GM18951 (cell line): ENCODE results near the gene ANAPC2.

Experiments used
- POLR2A ChIP-seq: IDR thresholded peaks from 4 replicates; pipeline ENCODE4 v1.6.1; 2011; ENCODE audit warnings: mild to moderate bottlenecking; ENCODE audit not compliant: insufficient read length, insufficient read depth; ENCODE audit errors: extremely low read depth
- in situ Hi-C: fragments of 300-500 bp; cut with MboI; formaldehyde crosslinking; loops from one replicate; pipeline ENCODE4 v1.12.0; 2022; ENCODE audit warnings: low sequenced_read_pairs, mixed read lengths, inconsistent platforms; ENCODE audit not compliant: unreplicated experiment

Gene ANAPC2, protein sequence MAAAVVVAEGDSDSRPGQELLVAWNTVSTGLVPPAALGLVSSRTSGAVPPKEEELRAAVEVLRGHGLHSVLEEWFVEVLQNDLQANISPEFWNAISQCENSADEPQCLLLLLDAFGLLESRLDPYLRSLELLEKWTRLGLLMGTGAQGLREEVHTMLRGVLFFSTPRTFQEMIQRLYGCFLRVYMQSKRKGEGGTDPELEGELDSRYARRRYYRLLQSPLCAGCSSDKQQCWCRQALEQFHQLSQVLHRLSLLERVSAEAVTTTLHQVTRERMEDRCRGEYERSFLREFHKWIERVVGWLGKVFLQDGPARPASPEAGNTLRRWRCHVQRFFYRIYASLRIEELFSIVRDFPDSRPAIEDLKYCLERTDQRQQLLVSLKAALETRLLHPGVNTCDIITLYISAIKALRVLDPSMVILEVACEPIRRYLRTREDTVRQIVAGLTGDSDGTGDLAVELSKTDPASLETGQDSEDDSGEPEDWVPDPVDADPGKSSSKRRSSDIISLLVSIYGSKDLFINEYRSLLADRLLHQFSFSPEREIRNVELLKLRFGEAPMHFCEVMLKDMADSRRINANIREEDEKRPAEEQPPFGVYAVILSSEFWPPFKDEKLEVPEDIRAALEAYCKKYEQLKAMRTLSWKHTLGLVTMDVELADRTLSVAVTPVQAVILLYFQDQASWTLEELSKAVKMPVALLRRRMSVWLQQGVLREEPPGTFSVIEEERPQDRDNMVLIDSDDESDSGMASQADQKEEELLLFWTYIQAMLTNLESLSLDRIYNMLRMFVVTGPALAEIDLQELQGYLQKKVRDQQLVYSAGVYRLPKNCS

DNA sequence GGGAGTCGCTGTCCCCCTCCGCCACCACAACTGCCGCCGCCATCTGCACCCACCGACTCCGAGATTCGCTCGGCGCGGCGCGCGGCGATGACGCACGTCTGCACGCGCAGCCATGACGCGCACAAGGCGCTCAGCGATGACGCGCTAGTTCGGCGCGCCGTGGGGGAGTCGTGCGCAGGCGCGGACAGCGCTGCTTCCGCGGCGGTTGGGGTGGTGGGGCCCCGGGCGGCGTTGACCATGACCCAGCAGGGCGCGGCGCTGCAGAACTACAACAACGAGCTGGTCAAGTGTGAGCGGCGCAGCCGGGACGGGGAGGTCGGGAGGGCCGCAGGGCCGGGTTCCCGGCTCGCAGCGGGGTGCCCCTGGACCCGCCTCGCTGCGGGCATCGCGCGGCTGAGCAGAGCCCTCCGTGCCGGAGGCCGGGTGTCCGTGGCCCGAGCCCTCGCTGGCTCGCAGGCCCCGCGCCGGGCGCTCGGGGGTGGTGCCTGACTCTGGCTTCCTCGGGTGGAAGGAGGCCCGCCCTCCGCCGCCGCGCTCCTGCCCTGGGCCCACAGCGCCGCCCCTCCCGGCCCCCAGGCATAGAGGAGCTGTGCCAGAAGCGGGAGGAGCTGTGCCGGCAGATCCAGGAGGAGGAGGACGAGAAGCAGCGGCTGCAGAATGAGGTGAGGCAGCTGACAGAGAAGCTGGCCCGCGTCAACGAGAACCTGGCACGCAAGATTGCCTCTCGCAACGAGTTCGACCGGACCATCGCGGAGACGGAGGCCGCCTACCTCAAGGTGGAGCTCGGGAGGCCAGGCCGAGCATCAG is at the start of gene ANAPC2, which contains the start of gene SSNA1:
TSS of gene ANAPC2 (minus strand) at position 71 of the 807 bp plus-strand sequence. CDS start at position 43, 28 bp downstream.
TSS of gene SSNA1 (plus strand) at position 187 of the 807 bp plus-strand sequence. CDS start at position 238, 51 bp downstream.
- in situ Hi-C loops: no loop called here

DNA sequence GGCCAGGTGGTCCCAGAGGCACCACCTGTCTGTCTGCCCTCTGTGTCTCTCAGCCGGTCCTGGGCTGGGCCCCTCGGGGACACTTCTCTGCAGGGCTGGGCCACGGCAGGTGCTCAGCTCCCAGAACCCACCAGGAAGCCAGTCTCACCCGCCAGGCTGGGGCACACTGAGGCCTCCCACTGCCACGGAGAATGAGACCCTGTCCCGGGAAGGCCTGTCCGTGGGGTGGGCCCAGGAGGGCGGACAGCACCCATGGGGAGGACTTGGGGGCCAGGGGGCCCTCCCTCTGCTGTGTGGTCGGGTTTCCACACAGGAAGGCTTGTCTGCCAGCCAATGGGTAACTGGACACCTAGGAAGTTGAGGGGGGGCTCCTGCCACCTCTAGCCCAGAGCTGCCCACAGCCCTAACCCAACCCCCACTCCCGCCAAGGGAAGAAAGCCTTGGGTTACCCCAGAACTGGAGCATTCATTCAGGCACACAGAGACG is 48.6 kb upstream of the ANAPC2 start:
- TF ChIP-seq POLR2A: no peak
- in situ Hi-C loops: no loop called here

More for the DNA sequence above, at the start of gene ANAPC2, which contains the start of gene SSNA1:
- peak; percentile 96 for TF ChIP-seq POLR2A

DNA sequence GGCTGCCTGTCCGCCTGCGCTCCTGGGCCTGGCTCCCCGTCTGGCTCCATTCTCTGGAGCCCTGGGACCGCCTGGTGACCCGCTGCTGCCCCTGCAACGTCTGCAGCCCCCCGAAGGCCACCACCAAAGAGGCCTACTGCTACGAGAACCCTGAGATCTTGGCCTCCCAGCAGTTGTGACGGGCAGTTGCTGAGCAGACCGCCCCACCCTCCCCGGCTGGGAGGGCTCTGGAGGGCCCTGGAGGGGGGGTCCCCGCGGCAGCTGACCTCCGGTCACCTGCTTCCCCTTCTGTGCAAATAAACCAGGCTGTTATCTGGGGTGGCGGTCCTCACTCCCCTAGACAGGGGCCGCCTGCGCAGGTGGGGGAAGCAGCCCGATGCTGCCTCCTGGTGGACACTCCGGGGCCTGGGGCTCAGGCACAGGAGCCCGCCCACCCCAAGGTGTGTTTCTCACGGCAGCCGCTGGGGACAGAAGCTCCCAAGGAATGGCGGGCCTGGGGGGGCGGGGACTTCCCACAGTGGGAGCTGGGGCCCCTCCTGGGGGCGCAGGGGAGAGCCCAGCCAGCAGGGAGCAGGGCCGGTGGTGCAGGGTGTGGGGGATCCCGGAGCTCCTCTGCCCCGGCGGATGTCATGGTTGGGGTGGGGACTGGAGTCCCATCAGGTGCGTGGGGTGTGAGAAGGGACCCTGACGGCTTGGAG is 48.0 kb upstream of the ANAPC2 start:
- in situ Hi-C loops: no loop called here

DNA sequence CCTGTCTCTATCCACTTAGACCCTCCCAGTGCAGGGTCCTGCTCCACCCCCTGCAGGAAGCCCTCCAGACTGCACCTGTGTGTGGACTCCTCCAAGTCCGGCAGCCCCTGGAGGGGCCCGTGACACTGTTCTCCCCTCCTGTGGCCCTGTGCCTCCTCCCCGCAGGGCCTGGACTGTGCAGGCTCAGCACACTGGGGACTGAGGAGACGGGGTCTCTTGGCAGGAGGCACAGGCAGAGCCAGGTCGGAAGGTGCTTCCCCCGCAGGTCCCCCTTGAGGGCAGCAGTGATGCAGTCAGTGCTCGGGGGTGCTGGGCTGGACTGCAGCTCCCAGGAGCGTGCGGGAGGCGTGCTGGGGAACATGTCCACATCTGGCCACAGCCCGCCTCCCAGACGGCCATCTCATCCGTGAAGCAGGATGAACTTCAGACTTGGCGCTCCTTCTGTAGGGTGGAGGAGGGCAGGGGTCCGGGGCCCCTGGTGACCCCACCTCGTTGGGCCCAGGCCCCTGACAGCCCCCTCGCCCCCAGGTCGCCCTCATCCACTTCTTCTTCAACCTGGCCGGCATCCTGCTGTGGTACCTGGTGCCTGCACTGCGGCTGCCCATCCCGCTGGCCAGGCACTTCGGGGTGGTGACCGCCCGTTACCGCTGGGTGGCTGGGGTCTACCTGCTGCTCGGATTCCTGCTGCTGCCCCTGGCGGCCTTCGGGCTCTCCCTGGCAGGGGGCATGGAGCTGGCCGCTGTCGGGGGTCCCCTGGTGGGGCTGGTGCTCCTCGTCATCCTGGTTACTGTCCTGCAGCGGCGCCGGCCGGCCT is 47.3 kb upstream of the ANAPC2 start:
- no peak for TF ChIP-seq POLR2A
- in situ Hi-C loops: no loop called here

More for the DNA sequence above, 48.0 kb upstream of the ANAPC2 start:
- no peak for TF ChIP-seq POLR2A

DNA sequence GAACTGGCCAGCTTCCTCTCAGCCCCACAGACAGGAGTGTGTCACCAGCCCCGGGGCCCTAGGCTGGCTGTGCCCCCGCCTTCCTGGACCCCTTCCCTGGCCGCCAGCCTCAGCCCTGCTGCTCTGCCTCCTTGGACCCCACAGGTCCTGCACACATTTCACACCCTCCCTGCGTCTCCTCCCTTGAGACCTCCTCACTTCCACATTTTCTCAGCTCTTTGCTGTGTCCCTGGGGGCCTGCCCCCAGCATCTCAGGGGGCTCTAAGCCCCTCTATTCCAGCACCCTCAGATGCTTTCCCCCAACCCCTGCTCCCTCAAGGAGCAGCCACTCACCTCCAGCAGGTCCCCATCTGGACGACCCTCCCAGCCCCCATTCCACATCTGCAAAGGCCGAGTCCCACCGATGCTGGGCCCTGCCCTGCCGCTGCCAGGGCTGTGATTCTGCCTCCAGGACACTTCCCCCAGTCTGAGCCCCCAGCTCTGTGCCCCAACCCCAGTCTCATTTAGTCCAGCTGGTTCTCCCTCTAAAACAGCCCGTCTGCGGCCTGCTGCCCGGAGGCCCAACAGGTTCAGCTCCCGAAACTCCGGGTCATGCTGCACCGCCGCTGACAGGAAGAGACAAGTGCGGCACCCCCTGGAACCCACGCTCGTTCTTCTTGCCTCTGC is 46.5 kb upstream of the ANAPC2 start:
- no peak for TF ChIP-seq POLR2A
- in situ Hi-C loops: no loop called here

DNA sequence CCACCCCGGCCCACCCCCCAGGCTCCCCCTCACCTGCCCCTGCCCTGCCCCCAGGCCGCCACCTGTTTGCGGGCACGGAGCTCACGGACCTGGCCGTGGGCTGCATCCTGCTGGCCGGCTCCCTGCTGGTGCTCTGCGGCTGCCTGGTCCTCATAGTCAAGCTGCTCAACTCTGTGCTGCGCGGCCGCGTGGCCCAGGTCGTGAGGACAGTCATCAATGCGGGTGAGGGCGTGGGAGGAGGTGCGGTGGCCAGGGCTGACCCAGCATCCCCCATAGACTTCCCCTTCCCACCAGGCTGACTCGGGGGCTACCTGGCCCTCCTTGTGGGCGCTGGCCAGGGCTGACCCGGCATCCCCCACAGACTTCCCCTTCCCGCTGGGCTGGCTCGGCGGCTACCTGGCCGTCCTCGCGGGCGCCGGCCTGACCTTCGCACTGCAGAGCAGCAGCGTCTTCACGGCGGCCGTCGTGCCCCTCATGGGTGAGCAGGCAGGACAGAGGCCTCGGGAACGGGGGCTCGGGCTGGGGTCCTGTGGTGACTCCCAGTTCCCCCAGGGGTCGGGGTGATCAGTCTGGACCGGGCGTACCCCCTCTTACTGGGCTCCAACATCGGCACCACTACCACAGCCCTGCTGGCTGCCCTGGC is 45.8 kb upstream of the ANAPC2 start:
- no peak for TF ChIP-seq POLR2A
- in situ Hi-C loops: no loop called here

DNA sequence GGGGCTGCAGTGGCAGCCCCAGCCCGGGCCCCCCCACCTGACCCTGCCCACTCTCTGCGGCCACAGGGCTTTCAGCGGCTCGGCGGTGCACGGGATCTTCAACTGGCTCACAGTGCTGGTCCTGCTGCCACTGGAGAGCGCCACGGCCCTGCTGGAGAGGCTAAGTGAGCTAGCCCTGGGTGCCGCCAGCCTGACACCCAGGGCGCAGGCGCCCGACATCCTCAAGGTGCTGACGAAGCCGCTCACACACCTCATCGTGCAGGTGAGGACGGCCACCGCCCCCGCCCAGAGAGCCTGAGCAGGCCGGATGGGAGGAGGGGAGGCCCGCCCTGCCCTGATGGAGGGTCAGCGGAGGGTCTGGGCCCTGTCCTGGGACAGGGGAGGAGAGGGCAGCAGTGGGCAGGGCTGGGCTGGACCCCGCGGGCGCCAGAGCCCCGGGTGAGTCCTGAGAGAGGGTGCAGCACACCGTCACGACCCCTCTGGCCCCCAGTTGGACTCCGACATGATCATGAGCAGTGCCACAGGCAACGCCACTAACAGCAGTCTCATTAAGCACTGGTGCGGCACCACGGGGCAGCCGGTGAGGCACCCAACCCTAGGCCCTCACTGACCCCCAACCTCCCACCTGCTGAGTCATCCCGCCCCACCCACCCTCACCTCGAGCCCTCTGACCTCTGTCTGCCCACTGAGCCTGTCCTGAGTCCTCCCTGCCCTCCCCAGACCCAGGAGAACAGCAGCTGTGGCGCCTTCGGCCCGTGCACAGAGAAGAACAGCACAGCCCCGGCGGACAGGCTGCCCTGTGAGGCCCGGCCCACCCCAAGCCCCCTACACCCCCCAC is 45.0 kb upstream of the ANAPC2 start:
- in situ Hi-C loops: no loop called here

DNA sequence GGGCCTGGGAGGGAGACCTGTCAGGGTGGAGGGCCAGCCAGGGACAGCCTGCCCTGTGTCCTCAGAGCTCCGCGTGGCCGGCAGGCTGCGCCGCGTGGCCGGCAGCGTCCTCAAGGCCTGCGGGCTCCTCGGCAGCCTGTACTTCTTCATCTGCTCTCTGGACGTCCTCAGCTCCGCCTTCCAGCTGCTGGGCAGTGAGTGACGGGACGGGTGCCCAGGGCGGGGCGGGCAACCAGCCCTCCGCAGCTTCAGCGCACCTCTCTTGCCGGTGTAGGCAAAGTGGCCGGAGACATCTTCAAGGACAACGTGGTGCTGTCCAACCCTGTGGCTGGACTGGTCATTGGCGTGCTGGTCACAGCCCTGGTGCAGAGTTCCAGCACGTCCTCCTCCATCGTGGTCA is 44.1 kb upstream of the ANAPC2 start:
- in situ Hi-C loops: no loop called here
- no peak for TF ChIP-seq POLR2A

More for the DNA sequence above, 45.0 kb upstream of the ANAPC2 start:
- no peak for TF ChIP-seq POLR2A

DNA sequence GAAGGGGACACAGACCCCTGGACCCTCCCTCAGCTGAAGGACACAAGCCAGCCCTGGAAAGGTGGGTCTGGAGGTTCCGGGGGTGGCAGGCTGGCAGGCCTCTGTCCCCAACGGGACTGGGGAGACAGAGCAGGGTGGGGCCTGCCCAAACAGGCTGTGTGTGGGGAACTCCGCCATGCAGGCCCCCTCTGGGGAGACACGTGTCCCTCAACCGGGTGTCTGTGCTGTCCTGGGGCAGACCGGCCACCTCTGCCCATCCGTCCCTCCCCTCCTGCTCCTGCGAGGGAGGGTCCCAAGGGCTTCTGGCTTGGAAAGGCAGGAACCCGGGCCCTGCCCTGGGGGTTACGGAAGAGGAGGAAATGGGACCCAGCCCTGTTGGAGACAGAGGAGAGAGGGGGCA is 43.7 kb upstream of the ANAPC2 start:
- in situ Hi-C loops: no loop called here
- TF ChIP-seq POLR2A: no peak
